HepG2 (cell line): Measurements from ENCODE around the gene ELAC2. TPM values are rescaled to one million over a fixed set of nuclear protein-coding genes. Genes with fewer than 3 reads are reported as not detected.

Source experiments
- ATAC-seq: fragments of 200-7000 bp; cut with Tn5 transposase; 3 replicates; pipeline ENCODE4 v1.9.1; 2020; ENCODE audit warnings: mild to moderate bottlenecking, moderate library complexity
- BruUV-seq: library from RNA; stranded (reverse); fragments of 400-500 nt; replicated peaks from 2 replicates; lab custom pipeline; 2021; lab: Mats Ljungman, UMichigan
- CTCF ChIA-PET: fragments of 300-600 bp; formaldehyde crosslinking; extraction: SDS; loops from one replicate; lab custom pipeline; 2021; ENCODE audit warnings: low total read pairs, inconsistent platforms, low intra/inter-chr PET ratio; lab: Yijun Ruan, JAX
- POLR2A ChIA-PET: fragments of 350-600 bp; sonication (Branson Sonifier 250); formaldehyde crosslinking; loops from one replicate; lab custom pipeline; 2020; ENCODE audit warnings: antibody characterized with exemption, inconsistent platforms; lab: Yijun Ruan, JAX
- DNase-seq: peaks from one replicate; pipeline ENCODE4 v3.0.0-alpha.2; 2015; ENCODE audit warnings: low spot score
- FAIRE-seq: peaks from 3 replicates; lab custom pipeline; 2011; peaks lifted over from hg19 to GRCh38; lab: Jason Lieb, UNC
- H2AFZ ChIP-seq: one replicate; pipeline ENCODE4 v1.6.1; 2011; ENCODE audit warnings: low read length, inconsistent platforms
- H3K27ac ChIP-seq: fragments of 300-600 bp; 3 replicates; pipeline ENCODE4 v1.8.0; 2011; ENCODE audit warnings: mixed run types, mild to moderate bottlenecking, mixed read lengths, low read length, inconsistent platforms; ENCODE audit not compliant: insufficient read depth; ENCODE audit errors: extremely low read length
- H3K27me3 ChIP-seq, 2 experiments: fragments of 200-600 bp in 1 of 2; 2 replicates in 1 of 2; 3 replicates in 1 of 2; pipeline versions ENCODE4 v1.6.0 to v1.8.0; 2011; ENCODE audit warnings: low read length in 2 of 2, mild to moderate bottlenecking in 2 of 2, moderate library complexity in 2 of 2, inconsistent platforms in 1 of 2; ENCODE audit not compliant: insufficient read depth in 2 of 2, control insufficient read depth in 1 of 2
- H3K36me3 ChIP-seq, 2 experiments: fragments of 200-600 bp in 1 of 2; replicated peaks in 1 of 2; 2 replicates in 1 of 2; 3 replicates in 1 of 2; pipeline versions ENCODE4 v1.5.1 to v1.8.0; 2011; ENCODE audit warnings: low read length in 2 of 2, inconsistent platforms in 1 of 2; ENCODE audit not compliant: insufficient read depth in 2 of 2, control insufficient read depth in 1 of 2
- H3K4me1 ChIP-seq: 2 replicates; pipeline ENCODE4 v1.5.1; 2012; ENCODE audit warnings: low read length, inconsistent platforms; ENCODE audit not compliant: insufficient read depth
- H3K4me2 ChIP-seq: 2 replicates; pipeline ENCODE4 v1.6.0; 2011; ENCODE audit warnings: low read depth, low read length, inconsistent platforms
- H3K4me3 ChIP-seq, 3 experiments: fragments of 200-600 bp in 1 of 3; sonication (generic), shearing (Covaris generic) in 1 of 3; replicated peaks in 1 of 3; 2 replicates each; pipeline ENCODE4 v1.5.1; 2011 to 2016; ENCODE audit warnings: low read length in 3 of 3, inconsistent platforms in 2 of 3, low read depth in 2 of 3, mild to moderate bottlenecking in 2 of 3, control low read depth in 1 of 3, mixed read lengths in 1 of 3; ENCODE audit not compliant: insufficient read depth in 1 of 3
- H3K79me2 ChIP-seq: one replicate; pipeline ENCODE4 v1.6.1; 2011; ENCODE audit warnings: low read length, inconsistent platforms; ENCODE audit not compliant: insufficient read depth
- H3K9ac ChIP-seq: 2 replicates; pipeline ENCODE4 v1.6.0; 2011; ENCODE audit warnings: mild to moderate bottlenecking, low read depth, low read length, inconsistent platforms; ENCODE audit not compliant: insufficient read depth
- H3K9me3 ChIP-seq: 2 replicates; pipeline ENCODE4 v1.5.1; 2012; ENCODE audit warnings: mild to moderate bottlenecking, low read length
- H4K20me1 ChIP-seq: 2 replicates; pipeline ENCODE4 v1.6.0; 2011; ENCODE audit warnings: inconsistent platforms, mild to moderate bottlenecking, low read length, moderate library complexity; ENCODE audit not compliant: insufficient read depth
- CEBPG ChIP-seq: IDR thresholded peaks from 2 replicates; pipeline ENCODE4 v1.6.1; 2016
- NRL ChIP-seq: sonication (generic); formaldehyde crosslinking; IDR thresholded peaks from 2 replicates; pipeline ENCODE4 v1.5.0; 2020; ENCODE audit warnings: missing genetic modification reagents, mild to moderate bottlenecking, moderate library complexity, borderline replicate concordance
- SRSF4 ChIP-seq: fragments of 200-400 bp; formaldehyde crosslinking; IDR thresholded peaks from one replicate; pipeline ENCODE4 v1.6.1; 2018; ENCODE audit warnings: mild to moderate bottlenecking, low read depth, low read length, moderate library complexity; ENCODE audit not compliant: poor library complexity, severe bottlenecking
- STAG1 ChIP-seq: sonication (generic); formaldehyde crosslinking; IDR thresholded peaks from 2 replicates; pipeline ENCODE4 v1.4.0; 2020; ENCODE audit warnings: missing genetic modification reagents
- ZNF30 ChIP-seq: sonication (generic); formaldehyde crosslinking; IDR thresholded peaks from 2 replicates; pipeline ENCODE4 v1.5.0; 2020; ENCODE audit warnings: mild to moderate bottlenecking, missing genetic modification reagents
- ZNF431 ChIP-seq: sonication (generic); formaldehyde crosslinking; IDR thresholded peaks from 2 replicates; pipeline ENCODE4 v1.9.0; 2022; ENCODE audit warnings: missing genetic modification reagents, low read depth, mild to moderate bottlenecking, borderline replicate concordance
- ZNF484 ChIP-seq: sonication (generic); formaldehyde crosslinking; IDR thresholded peaks from 2 replicates; pipeline ENCODE4 v1.5.1; 2020; ENCODE audit warnings: mild to moderate bottlenecking, low read depth, missing genetic modification reagents, borderline replicate concordance
- WGBS: methylation state at CpG from one replicate; pipeline ENCODE4 v1.1.6; 2017; ENCODE audit warnings: low lambda C conversion rate; 5-methylcytosine and 5-hydroxymethylcytosine counted together
- in situ Hi-C: cut with HindIII; loops from 2 replicates; pipeline ENCODE4 v1.10.0; 2017; ENCODE audit warnings: low pct_unique_long_range_greater_than_20kb; ENCODE audit not compliant: extremely low pct_ligation_motif_present
- intact Hi-C: fragments of 100-400 bp; cut with micrococcal nuclease; formaldehyde crosslinking; loops from one replicate; pipeline ENCODE4 v1.10.0; 2022; ENCODE audit not compliant: unreplicated experiment
- polyA plus RNA-seq, 8 experiments: library from polyadenylated mRNA; depleted of rRNA in 3 of 8; stranded (reverse) in 7 of 8; unstranded in 1 of 8; fragments of >200 nt; fragmentation: Illumina TruSeq in 4 of 8; extraction: Trizol in 4 of 8; gene quantifications; 2 replicates each; pipeline versions ENCODE4 v1.2.1 to v1.2.3, GENCODE V29; 2011 to 2016; ENCODE audit warnings: low read depth in 4 of 8, missing spikeins in 1 of 8, mixed read lengths in 1 of 8; ENCODE audit not compliant: insufficient read depth in 1 of 8
- total RNA-seq, 5 experiments: library from RNA; depleted of rRNA; stranded (reverse); fragments of >200 nt; fragmentation: Illumina TruSeq; extraction: Trizol; gene quantifications; 2 replicates each; pipeline ENCODE4 v1.2.3, GENCODE V29; 2016; ENCODE audit warnings: low read depth in 1 of 5
- TF ChIP-seq, protein P1 (sequence below): sonication (generic); formaldehyde crosslinking; IDR thresholded peaks from 2 replicates; pipeline ENCODE4 v1.9.0; 2021; ENCODE audit warnings: missing genetic modification reagents, borderline replicate concordance
- TF ChIP-seq, protein P2 (sequence below): sonication (generic); formaldehyde crosslinking; IDR thresholded peaks from 2 replicates; pipeline ENCODE4 v1.9.0; 2021; ENCODE audit warnings: missing genetic modification reagents, mild to moderate bottlenecking, borderline replicate concordance

The ELAC2 gene
- total and polyA plus RNA-seq, 2 of the 13 experiments (the other 11 are each of a cell fraction or from before 2014, with no cell fraction given): 35.6 to 50.4 TPM

DNA sequence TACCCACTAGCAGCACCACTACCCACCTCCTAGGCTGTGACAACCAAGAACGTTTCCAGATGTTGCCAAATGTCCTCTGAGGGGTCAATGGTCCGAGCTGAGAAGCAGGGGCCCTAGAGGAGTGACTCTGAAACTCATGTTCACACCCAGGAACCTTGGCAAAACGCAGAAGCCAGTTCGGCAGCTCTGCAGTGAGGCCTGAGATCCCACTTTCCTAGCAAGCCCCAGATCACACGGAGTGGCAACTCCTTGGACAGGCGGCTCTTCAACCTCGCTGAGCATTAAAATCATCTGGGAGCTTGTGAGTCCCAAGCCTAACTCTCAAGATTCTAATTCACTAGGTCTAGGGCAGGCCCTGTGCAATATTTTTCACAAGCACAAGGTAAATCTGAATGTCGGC lies 17.3 kb downstream of the ELAC2 start:
- no peaks in the 10 kb centered on the region for H3K79me2 ChIP-seq
- no TSS peak for BruUV-seq
- ATAC-seq (no peak), FAIRE-seq (no peak), DNase-seq (no peak)
- CTCF ChIA-PET: no interaction called here
- no peaks in the 10 kb centered on the region for H3K4me1 ChIP-seq
- no peak overlapping the region for H3K4me2 ChIP-seq
- no peak overlapping the region for H3K4me3 ChIP-seq
- no peak overlapping the region for H3K9ac ChIP-seq
- 88% methylated on average over 4 of the region's 8 CpGs for WGBS
- TF ChIP-seq ZNF30: no peak
- TF ChIP-seq STAG1 (CRISPR knock-in tag): no peak
- no peak for TF ChIP-seq NRL (CRISPR knock-in tag)
- TF ChIP-seq ZNF484 (CRISPR knock-in tag): no peak
- TF ChIP-seq SRSF4: no peak
- TF ChIP-seq, protein P1, sequence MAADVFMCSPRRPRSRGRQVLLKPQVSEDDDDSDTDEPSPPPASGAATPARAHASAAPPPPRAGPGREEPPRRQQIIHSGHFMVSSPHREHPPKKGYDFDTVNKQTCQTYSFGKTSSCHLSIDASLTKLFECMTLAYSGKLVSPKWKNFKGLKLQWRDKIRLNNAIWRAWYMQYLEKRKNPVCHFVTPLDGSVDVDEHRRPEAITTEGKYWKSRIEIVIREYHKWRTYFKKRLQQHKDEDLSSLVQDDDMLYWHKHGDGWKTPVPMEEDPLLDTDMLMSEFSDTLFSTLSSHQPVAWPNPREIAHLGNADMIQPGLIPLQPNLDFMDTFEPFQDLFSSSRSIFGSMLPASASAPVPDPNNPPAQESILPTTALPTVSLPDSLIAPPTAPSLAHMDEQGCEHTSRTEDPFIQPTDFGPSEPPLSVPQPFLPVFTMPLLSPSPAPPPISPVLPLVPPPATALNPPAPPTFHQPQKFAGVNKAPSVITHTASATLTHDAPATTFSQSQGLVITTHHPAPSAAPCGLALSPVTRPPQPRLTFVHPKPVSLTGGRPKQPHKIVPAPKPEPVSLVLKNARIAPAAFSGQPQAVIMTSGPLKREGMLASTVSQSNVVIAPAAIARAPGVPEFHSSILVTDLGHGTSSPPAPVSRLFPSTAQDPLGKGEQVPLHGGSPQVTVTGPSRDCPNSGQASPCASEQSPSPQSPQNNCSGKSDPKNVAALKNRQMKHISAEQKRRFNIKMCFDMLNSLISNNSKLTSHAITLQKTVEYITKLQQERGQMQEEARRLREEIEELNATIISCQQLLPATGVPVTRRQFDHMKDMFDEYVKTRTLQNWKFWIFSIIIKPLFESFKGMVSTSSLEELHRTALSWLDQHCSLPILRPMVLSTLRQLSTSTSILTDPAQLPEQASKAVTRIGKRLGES (CRISPR knock-in tag): no peak
- no peak for TF ChIP-seq CEBPG
- TF ChIP-seq, protein P2, sequence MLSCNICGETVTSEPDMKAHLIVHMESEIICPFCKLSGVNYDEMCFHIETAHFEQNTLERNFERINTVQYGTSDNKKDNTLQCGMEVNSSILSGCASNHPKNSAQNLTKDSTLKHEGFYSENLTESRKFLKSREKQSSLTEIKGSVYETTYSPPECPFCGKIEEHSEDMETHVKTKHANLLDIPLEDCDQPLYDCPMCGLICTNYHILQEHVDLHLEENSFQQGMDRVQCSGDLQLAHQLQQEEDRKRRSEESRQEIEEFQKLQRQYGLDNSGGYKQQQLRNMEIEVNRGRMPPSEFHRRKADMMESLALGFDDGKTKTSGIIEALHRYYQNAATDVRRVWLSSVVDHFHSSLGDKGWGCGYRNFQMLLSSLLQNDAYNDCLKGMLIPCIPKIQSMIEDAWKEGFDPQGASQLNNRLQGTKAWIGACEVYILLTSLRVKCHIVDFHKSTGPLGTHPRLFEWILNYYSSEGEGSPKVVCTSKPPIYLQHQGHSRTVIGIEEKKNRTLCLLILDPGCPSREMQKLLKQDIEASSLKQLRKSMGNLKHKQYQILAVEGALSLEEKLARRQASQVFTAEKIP (CRISPR knock-in tag): no peak
- TF ChIP-seq ZNF431: no peak
- no peaks in the 10 kb centered on the region for H4K20me1 ChIP-seq
- POLR2A ChIA-PET: no interaction called here
- intact Hi-C loops (no loop called here), in situ Hi-C loops (loop anchor here (5.0 kb wide), 1 partner anchor 73 kb away; no protein-coding TSS in a partner anchor)
- H3K27me3 ChIP-seq: no peaks in the 10 kb centered on the region
- no peaks in the 10 kb centered on the region for H3K9me3 ChIP-seq
- peaks cover 45 to 91% of the 10 kb centered on the region in 2 experiments for H3K36me3 ChIP-seq
- H2AFZ ChIP-seq: no peak overlapping the region
- H3K27ac ChIP-seq: no peak overlapping the region
